Uterus (tissue), 2 donors: ENCODE measurements around the gene A2M.

ENCODE experiments used
- POLR2A ChIP-seq, 2 donors: fragments of 450-650 bp; IDR thresholded peaks; one replicate each; pipeline ENCODE4 v1.6.1; 2016; ENCODE audit warnings: antibody characterized with exemption in 2 of 2, mild to moderate bottlenecking in 1 of 2, moderate library complexity in 1 of 2
- TF ChIP-seq, protein P1 (sequence below), 4 experiments: fragments of 200-600 bp in 2 of 4; fragments of 450-650 bp in 2 of 4; sonication (generic) in 2 of 4; IDR thresholded peaks; one replicate each; pipeline ENCODE4 v1.5.1; 2016 to 2019; ENCODE audit warnings: antibody characterized with exemption in 4 of 4, mild to moderate bottlenecking in 2 of 4, moderate library complexity in 1 of 4

DNA sequence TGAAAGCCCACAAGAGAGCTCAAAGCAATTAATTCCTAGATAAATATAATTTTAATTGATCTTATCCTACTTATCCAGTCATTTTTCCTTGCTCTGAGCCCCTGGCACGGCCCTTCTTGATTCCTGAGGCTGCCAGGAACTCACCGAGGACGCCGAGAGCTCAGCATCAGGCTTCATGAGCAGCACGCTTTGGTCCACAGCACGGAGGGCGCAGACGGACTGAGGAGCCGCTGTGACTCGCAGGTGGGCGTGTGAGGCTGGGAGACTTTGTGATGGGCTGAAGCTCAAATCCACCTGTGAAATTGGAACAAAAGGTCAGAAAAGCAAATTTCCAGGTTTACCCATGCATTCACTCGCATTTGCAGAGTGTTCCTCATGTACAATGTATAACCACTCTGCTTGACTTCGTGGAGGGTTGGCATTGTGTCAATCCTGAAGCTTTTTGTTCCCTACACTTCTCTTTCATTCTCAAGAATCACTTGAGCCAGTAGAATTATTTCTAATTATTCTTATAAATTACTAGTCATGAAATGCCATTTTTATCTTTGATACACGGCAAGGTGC lies 17.2 kb downstream of the A2M start:
- TF ChIP-seq, protein P1, sequence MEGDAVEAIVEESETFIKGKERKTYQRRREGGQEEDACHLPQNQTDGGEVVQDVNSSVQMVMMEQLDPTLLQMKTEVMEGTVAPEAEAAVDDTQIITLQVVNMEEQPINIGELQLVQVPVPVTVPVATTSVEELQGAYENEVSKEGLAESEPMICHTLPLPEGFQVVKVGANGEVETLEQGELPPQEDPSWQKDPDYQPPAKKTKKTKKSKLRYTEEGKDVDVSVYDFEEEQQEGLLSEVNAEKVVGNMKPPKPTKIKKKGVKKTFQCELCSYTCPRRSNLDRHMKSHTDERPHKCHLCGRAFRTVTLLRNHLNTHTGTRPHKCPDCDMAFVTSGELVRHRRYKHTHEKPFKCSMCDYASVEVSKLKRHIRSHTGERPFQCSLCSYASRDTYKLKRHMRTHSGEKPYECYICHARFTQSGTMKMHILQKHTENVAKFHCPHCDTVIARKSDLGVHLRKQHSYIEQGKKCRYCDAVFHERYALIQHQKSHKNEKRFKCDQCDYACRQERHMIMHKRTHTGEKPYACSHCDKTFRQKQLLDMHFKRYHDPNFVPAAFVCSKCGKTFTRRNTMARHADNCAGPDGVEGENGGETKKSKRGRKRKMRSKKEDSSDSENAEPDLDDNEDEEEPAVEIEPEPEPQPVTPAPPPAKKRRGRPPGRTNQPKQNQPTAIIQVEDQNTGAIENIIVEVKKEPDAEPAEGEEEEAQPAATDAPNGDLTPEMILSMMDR (IDR thresholded peaks at IDR 0.05): no peak
- no peak for TF ChIP-seq POLR2A (IDR thresholded peaks at IDR 0.05)
